Skin epidermis (tissue), 12 donors: ENCODE data around the gene TMTC3.

ENCODE experiments used
- H3K27ac ChIP-seq, 21 experiments: fragments of 200-600 bp; sonication (generic) in 11 of 21; one replicate each; pipeline ENCODE4 v1.5.0; 2020; ENCODE audit warnings: mild to moderate bottlenecking in 3 of 21, inconsistent platforms in 2 of 21, moderate library complexity in 2 of 21
- H3K4me3 ChIP-seq, 7 experiments: fragments of 200-600 bp; sonication (generic) in 2 of 7; one replicate each; pipeline ENCODE4 v1.5.0; 2020; ENCODE audit warnings: inconsistent platforms in 2 of 7, mild to moderate bottlenecking in 2 of 7, moderate library complexity in 1 of 7

Gene TMTC3

GRCh38 chr12:88156075-88156654, 14.1 kb downstream of the TMTC3 start:
- no peak overlapping the region for H3K4me3 ChIP-seq

GRCh38 chr12:88163371-88163770, 21.3 kb downstream of the TMTC3 start:
- no peak overlapping the region for H3K27ac ChIP-seq
- H3K4me3 ChIP-seq = no peak overlapping the region

More at GRCh38 chr12:88156075-88156654, 14.1 kb downstream of the TMTC3 start:
- H3K27ac ChIP-seq = no peak overlapping the region

GRCh38 chr12:88166179-88166578, 24.1 kb downstream of the TMTC3 start:
- Histone ChIP-seq H3K27ac (no peak overlapping the region), H3K4me3 (no peak overlapping the region)

GRCh38 chr12:88167384-88167783, 25.3 kb downstream of the TMTC3 start:
- Histone ChIP-seq H3K27ac (no peak overlapping the region), H3K4me3 (no peak overlapping the region)

GRCh38 chr12:88172844-88173407, 30.8 kb downstream of the TMTC3 start:
- Histone ChIP-seq H3K27ac (no peak overlapping the region), H3K4me3 (no peak overlapping the region)

- Histone ChIP-seq H3K4me3 (no peak overlapping the region), H3K27ac (no peak overlapping the region)
Measured at GRCh38 chr12:88175544-88175943, 33.4 kb downstream of the TMTC3 start.

GRCh38 chr12:88179436-88180014, 37.4 kb downstream of the TMTC3 start:
- Histone ChIP-seq H3K27ac (no peak overlapping the region), H3K4me3 (no peak overlapping the region)

- Histone ChIP-seq H3K4me3 (no peak overlapping the region), H3K27ac (no peak overlapping the region)
Measured at GRCh38 chr12:88181881-88182280, 39.8 kb downstream of the TMTC3 start.

GRCh38 chr12:88182416-88182815, 40.3 kb downstream of the TMTC3 start:
- H3K4me3 ChIP-seq = no peak overlapping the region

GRCh38 chr12:88184196-88184595, 42.1 kb downstream of the TMTC3 start:
- Histone ChIP-seq H3K4me3 (no peak overlapping the region), H3K27ac (no peak overlapping the region)

More at GRCh38 chr12:88182416-88182815, 40.3 kb downstream of the TMTC3 start:
- H3K27ac ChIP-seq = no peak overlapping the region

- no peak overlapping the region for H3K4me3 ChIP-seq
Measured at GRCh38 chr12:88185279-88185678, 43.2 kb downstream of the TMTC3 start.

GRCh38 chr12:88185988-88186387, 43.9 kb downstream of the TMTC3 start:
- no peak overlapping the region for H3K4me3 ChIP-seq
- no peak overlapping the region for H3K27ac ChIP-seq

More at GRCh38 chr12:88185279-88185678, 43.2 kb downstream of the TMTC3 start:
- H3K27ac ChIP-seq = no peak overlapping the region

- H3K27ac ChIP-seq = no peak overlapping the region
- H3K4me3 ChIP-seq = no peak overlapping the region
Measured at GRCh38 chr12:88187571-88187970, 45.5 kb downstream of the TMTC3 start.

GRCh38 chr12:88188180-88188579, 46.1 kb downstream of the TMTC3 start:
- no peak overlapping the region for H3K4me3 ChIP-seq

GRCh38 chr12:88192426-88192825, 50.3 kb downstream of the TMTC3 start:
- H3K4me3 ChIP-seq = no peak overlapping the region
- no peak overlapping the region for H3K27ac ChIP-seq

More at GRCh38 chr12:88188180-88188579, 46.1 kb downstream of the TMTC3 start:
- no peak overlapping the region for H3K27ac ChIP-seq

- Histone ChIP-seq H3K27ac (no peak overlapping the region), H3K4me3 (no peak overlapping the region)
Measured at GRCh38 chr12:88194868-88195267, 52.8 kb downstream of the TMTC3 start.

GRCh38 chr12:88200029-88200428, 57.9 kb downstream of the TMTC3 start:
- Histone ChIP-seq H3K27ac (no peak overlapping the region), H3K4me3 (no peak overlapping the region)

- Histone ChIP-seq H3K27ac (no peak overlapping the region), H3K4me3 (no peak overlapping the region)
Measured at GRCh38 chr12:88202500-88202899, 60.4 kb downstream of the TMTC3 start.

GRCh38 chr12:88206601-88207000, 64.5 kb downstream of the TMTC3 start:
- Histone ChIP-seq H3K27ac (peak overlapping the region in 1 of 21 experiments; percentile 45), H3K4me3 (no peak overlapping the region)

GRCh38 chr12:88207921-88208620, 66.0 kb downstream of the TMTC3 start:
- Histone ChIP-seq H3K27ac (peak overlapping the region in 1 of 21 experiments; percentile 28), H3K4me3 (no peak overlapping the region)

GRCh38 chr12:88208661-88209060, 66.6 kb downstream of the TMTC3 start:
- Histone ChIP-seq H3K4me3 (no peak overlapping the region), H3K27ac (no peak overlapping the region)
